Astrocyte (in vitro differentiated cells and primary cell): ENCODE measurements around the gene KCNMA1. TPM values are rescaled to one million over a fixed set of nuclear protein-coding genes. Genes with fewer than 3 reads are reported as not detected.

Experiments
- DNase-seq: peaks from one replicate; pipeline ENCODE4 v3.0.0-alpha.2; 2010; ENCODE audit warnings: low read depth
- FAIRE-seq: peaks from 2 replicates; lab custom pipeline; 2011; peaks lifted over from hg19 to GRCh38; lab: Jason Lieb, UNC
- H2AFZ ChIP-seq: 2 replicates; pipeline ENCODE4 v1.6.0; 2012; ENCODE audit warnings: low read depth, low read length, inconsistent platforms
- H3K27ac ChIP-seq: 2 replicates; pipeline ENCODE4 v1.5.1; 2011; ENCODE audit warnings: low read depth, low read length, inconsistent platforms
- H3K27me3 ChIP-seq: 2 replicates; pipeline ENCODE4 v1.6.0; 2011; ENCODE audit warnings: low read length, inconsistent platforms; ENCODE audit not compliant: insufficient read depth
- H3K36me3 ChIP-seq: 2 replicates; pipeline ENCODE4 v1.5.1; 2011; ENCODE audit warnings: low read length, inconsistent platforms; ENCODE audit not compliant: insufficient read depth
- H3K4me1 ChIP-seq: 2 replicates; pipeline ENCODE4 v1.5.1; 2011; ENCODE audit warnings: low read length, inconsistent platforms; ENCODE audit not compliant: insufficient read depth
- H3K4me2 ChIP-seq: 2 replicates; pipeline ENCODE4 v1.6.0; 2012; ENCODE audit warnings: low read length, inconsistent platforms
- H3K4me3 ChIP-seq: 2 replicates; pipeline ENCODE4 v1.5.1; 2011; ENCODE audit warnings: low read depth, mild to moderate bottlenecking, low read length, inconsistent platforms; ENCODE audit not compliant: insufficient read depth
- H3K79me2 ChIP-seq: 2 replicates; pipeline ENCODE4 v1.6.0; 2012; ENCODE audit warnings: mild to moderate bottlenecking, low read length, inconsistent platforms; ENCODE audit not compliant: insufficient read depth
- H3K9ac ChIP-seq: 2 replicates; pipeline ENCODE4 v1.6.0; 2012; ENCODE audit warnings: mild to moderate bottlenecking, low read length, inconsistent platforms
- H3K9me3 ChIP-seq: 2 replicates; pipeline ENCODE4 v1.5.1; 2012; ENCODE audit warnings: low read depth, mild to moderate bottlenecking, low read length, inconsistent platforms; ENCODE audit not compliant: insufficient read depth
- H4K20me1 ChIP-seq: 2 replicates; pipeline ENCODE4 v1.6.0; 2012; ENCODE audit warnings: low read length, inconsistent platforms; ENCODE audit not compliant: insufficient read depth
- H3K27ac Mint-ChIP-seq: one replicate; pipeline ENCODE4 v1.8.0; 2021; ENCODE audit warnings: mild to moderate bottlenecking, mixed read lengths; ENCODE audit not compliant: unreplicated experiment
- H3K27me3 Mint-ChIP-seq: one replicate; pipeline ENCODE4 v1.8.0; 2021; ENCODE audit warnings: low read depth, mixed read lengths; ENCODE audit not compliant: unreplicated experiment
- H3K36me3 Mint-ChIP-seq: one replicate; pipeline ENCODE4 v1.8.0; 2021; ENCODE audit warnings: low read depth, mixed read lengths; ENCODE audit not compliant: unreplicated experiment
- H3K4me1 Mint-ChIP-seq: one replicate; pipeline ENCODE4 v1.8.0; 2021; ENCODE audit warnings: low read depth, mixed read lengths; ENCODE audit not compliant: unreplicated experiment
- H3K4me3 Mint-ChIP-seq: one replicate; pipeline ENCODE4 v1.8.0; 2021; ENCODE audit warnings: mild to moderate bottlenecking, moderate library complexity, mixed read lengths; ENCODE audit not compliant: unreplicated experiment
- H3K9me3 Mint-ChIP-seq: one replicate; pipeline ENCODE4 v1.8.0; 2021; ENCODE audit warnings: mild to moderate bottlenecking, mixed read lengths; ENCODE audit not compliant: unreplicated experiment
- EZH2 ChIP-seq: IDR thresholded peaks from 2 replicates; pipeline ENCODE4 v1.6.1; 2012; ENCODE audit warnings: mild to moderate bottlenecking, low read length, inconsistent platforms; ENCODE audit not compliant: insufficient read depth
- total RNA-seq: library from RNA; stranded (reverse); gene quantifications from 2 replicates; pipeline ENCODE4 v1.2.1, GENCODE V29; 2021
- TF ChIP-seq, protein P1 (sequence below): IDR thresholded peaks from 2 replicates; pipeline ENCODE4 v1.5.1; 2011; ENCODE audit warnings: low read depth, mild to moderate bottlenecking, inconsistent platforms, low read length, moderate library complexity; ENCODE audit not compliant: insufficient read depth

Gene KCNMA1
- total RNA-seq, 1 donor from 2014 or later: 45.8 TPM

GRCh38 chr10:77109351-77109994 lies 528.1 kb downstream of the KCNMA1 start:
- Histone ChIP-seq H3K9ac (no peak overlapping the region), H4K20me1 (no peaks in the 10 kb centered on the region), H3K9me3 (no peaks in the 10 kb centered on the region), H3K79me2 (no peaks in the 10 kb centered on the region), H3K4me3 (no peak overlapping the region), H3K4me2 (no peak overlapping the region), H3K36me3 (no peaks in the 10 kb centered on the region), H3K4me1 (peaks cover 30% of the 10 kb centered on the region), H3K27ac (no peak overlapping the region), H2AFZ (no peak overlapping the region), H3K27me3 (no peaks in the 10 kb centered on the region)
- no peak for TF ChIP-seq EZH2
- TF ChIP-seq, protein P1, sequence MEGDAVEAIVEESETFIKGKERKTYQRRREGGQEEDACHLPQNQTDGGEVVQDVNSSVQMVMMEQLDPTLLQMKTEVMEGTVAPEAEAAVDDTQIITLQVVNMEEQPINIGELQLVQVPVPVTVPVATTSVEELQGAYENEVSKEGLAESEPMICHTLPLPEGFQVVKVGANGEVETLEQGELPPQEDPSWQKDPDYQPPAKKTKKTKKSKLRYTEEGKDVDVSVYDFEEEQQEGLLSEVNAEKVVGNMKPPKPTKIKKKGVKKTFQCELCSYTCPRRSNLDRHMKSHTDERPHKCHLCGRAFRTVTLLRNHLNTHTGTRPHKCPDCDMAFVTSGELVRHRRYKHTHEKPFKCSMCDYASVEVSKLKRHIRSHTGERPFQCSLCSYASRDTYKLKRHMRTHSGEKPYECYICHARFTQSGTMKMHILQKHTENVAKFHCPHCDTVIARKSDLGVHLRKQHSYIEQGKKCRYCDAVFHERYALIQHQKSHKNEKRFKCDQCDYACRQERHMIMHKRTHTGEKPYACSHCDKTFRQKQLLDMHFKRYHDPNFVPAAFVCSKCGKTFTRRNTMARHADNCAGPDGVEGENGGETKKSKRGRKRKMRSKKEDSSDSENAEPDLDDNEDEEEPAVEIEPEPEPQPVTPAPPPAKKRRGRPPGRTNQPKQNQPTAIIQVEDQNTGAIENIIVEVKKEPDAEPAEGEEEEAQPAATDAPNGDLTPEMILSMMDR: no peak
- DNase-seq: no peak
- Mint-ChIP-seq H3K27ac (no peak overlapping the region), H3K4me3 (no peak overlapping the region), H3K36me3 (peaks cover 4% of the 10 kb centered on the region), H3K4me1 (peaks cover 7% of the 10 kb centered on the region), H3K9me3 (no peaks in the 10 kb centered on the region), H3K27me3 (no peaks in the 10 kb centered on the region)
- FAIRE-seq: no peak

- H2AFZ ChIP-seq: no peak overlapping the region
- H3K27me3 ChIP-seq: no peaks in the 10 kb centered on the region
- H3K9me3 ChIP-seq: no peaks in the 10 kb centered on the region
- H3K4me2 ChIP-seq: no peak overlapping the region
- Mint-ChIP-seq H3K4me1 (peaks cover 5% of the 10 kb centered on the region), H3K4me3 (no peak overlapping the region), H3K27me3 (no peaks in the 10 kb centered on the region), H3K9me3 (peaks cover 2% of the 10 kb centered on the region), H3K27ac (no peak overlapping the region), H3K36me3 (peaks cover 10% of the 10 kb centered on the region)
- no peak overlapping the region for H3K27ac ChIP-seq
- peaks cover 31% of the 10 kb centered on the region for H3K4me1 ChIP-seq
- TF ChIP-seq EZH2: no peak
- TF ChIP-seq, protein P1: no peak
- no peak overlapping the region for H3K4me3 ChIP-seq
- DNase-seq: no peak
- no peak overlapping the region for H3K9ac ChIP-seq
- FAIRE-seq: no peak
- no peaks in the 10 kb centered on the region for H3K79me2 ChIP-seq
- no peaks in the 10 kb centered on the region for H4K20me1 ChIP-seq
- no peaks in the 10 kb centered on the region for H3K36me3 ChIP-seq
These were observed 530.9 kb downstream of the KCNMA1 start for GRCh38 chr10:77106676-77107075.

DNA sequence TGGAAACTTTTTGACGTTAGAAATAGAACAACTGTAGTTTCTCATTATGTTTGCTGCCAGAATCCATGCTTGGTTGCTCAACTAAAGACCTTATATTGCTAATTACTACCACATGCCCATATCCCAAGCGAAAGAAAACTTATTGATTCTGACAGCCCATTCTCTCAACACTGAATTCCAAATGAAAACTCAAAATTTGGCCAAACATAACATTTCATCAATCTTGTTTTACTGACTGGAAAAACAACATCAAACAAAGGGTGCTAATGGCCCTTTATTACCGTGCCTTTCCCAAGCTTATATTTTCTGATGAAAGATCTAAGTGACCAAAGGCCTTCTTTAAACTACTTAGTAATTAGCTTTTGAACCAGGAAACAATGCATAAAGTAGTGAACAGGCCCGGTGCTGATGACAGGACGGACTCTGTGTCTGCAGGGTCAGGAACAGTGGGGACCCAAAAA lies 531.8 kb downstream of the KCNMA1 start:
- Histone ChIP-seq H3K4me2 (no peak overlapping the region), H3K4me3 (no peak overlapping the region), H2AFZ (no peak overlapping the region), H3K4me1 (peaks cover 23% of the 10 kb centered on the region), H3K79me2 (no peaks in the 10 kb centered on the region), H4K20me1 (no peaks in the 10 kb centered on the region), H3K27ac (no peak overlapping the region), H3K9ac (no peak overlapping the region), H3K36me3 (no peaks in the 10 kb centered on the region), H3K9me3 (no peaks in the 10 kb centered on the region), H3K27me3 (no peaks in the 10 kb centered on the region)
- peaks cover 14% of the 10 kb centered on the region for H3K36me3 Mint-ChIP-seq
- H3K27ac Mint-ChIP-seq: no peak overlapping the region
- TF ChIP-seq EZH2: no peak
- TF ChIP-seq, protein P1: no peak
- peaks cover 5% of the 10 kb centered on the region for H3K4me1 Mint-ChIP-seq
- H3K27me3 Mint-ChIP-seq: no peaks in the 10 kb centered on the region
- no peak overlapping the region for H3K4me3 Mint-ChIP-seq
- FAIRE-seq: peak; percentile 39
- peak; percentile 74 for DNase-seq
- peaks cover 2% of the 10 kb centered on the region for H3K9me3 Mint-ChIP-seq
